HG02973 (cell line): ENCODE data around the gene RBM17.
"Not testable (repeated sequence)": the region's sequence is repeated elsewhere in the genome, so short reads cannot be mapped to it uniquely, and the experiment has no call there.

Experiments
- ATAC-seq: cut with Tn5 transposase; IDR thresholded peaks from one replicate; pipeline ENCODE4 v1.9.1; 2021; ENCODE audit warnings: moderate library complexity; ENCODE audit not compliant: unreplicated experiment

RBM17 gene

DNA sequence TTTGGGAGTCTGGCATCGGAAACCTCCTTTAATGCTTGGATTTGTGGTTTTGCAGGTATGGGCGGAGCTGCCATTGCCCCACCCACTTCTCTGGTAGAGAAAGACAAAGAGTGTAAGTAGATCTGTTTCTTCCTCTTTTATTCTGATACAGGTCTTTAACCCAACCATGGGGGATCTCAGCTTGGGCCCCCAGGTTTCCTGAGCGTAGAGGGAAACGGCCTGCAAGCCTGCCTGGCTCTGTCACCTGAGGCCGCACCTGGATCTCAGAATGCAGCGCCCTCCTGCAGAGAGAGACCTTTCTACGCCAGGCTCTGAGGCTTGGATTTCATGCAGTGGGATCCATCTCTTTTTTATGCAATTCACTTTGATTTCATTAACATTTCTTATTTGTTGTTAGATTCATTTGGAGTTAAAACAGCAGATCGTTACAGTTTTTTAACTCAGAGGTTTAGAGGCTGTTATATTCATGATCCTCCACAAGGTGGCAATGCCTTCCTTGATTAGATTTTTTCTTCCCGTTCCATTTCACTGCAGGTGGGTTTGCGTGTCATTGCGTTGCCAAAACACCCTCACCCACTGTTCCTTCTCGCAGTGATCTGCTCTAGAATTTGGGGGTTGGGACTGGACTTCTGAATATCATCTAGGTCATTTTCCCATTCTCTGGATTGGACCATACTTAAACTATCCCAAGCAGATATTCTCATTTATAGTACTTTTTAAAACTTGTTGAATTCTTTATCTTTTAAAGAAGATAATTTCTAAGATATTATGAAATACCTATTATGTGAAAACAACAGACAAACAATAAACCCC, 20.0 kb downstream of the RBM17 start:
- ATAC-seq, result no peak

GRCh38 chr10:6109444-6109775, 20.6 kb downstream of the RBM17 start:
- ATAC-seq, result no peak

DNA sequence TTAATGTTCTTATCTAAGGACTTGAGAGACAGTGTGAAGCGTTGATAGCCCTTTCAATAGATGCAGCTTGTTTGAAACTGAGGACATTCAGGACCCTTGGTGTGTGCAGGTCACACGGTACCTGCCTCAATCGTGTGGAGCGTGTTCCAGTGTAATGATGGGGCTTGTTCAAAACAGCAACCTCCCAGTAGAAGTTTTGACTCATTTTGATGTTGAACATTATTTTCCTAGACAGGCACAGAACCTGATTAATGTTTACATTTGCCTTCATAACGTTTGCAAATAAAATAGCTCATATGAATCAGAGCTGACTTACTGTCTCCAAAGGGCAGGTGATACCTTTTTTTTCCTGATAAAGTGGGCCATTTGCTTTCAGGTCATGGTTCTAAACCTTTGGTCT, 21.3 kb downstream of the RBM17 start:
- ATAC-seq, result no peak

DNA sequence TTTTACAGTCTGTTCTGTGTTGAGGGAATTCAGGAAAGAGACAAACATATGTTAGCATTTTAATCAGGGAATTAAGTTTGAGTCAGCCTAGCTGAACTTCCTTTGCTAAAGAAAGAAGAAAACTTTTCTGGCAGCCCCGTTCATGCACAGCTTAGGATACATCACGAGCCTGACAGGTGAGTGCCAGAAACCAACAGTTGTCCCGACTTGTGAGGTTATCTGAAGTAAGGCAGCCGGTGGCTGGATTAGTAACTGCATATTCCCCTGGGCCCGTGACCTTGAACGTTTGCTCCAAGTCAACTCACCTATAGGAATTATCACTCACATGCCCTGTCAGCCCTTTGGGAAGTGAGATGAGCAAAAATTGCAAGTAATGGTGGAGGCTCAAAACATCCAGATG, 24.1 kb downstream of the RBM17 start:
- ATAC-seq, result no peak

DNA sequence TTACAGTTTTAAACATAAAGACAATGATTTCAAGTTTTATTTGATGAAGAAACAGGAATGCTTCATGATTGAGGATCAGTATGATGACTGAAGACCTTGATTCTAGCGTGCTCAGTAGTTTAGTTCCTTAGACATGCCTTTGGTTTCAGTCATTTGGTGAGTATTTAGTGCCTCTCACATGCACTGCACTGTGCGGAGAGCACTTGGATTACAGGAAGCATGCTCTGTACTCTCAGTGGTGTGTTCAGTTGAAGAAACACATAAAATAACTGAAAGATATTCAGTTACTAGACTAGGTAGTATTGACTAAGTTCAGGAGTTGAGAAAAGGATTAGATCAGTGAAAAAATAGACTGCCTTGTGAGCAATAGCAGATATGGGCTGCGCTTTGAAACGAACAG, 25.5 kb downstream of the RBM17 start:
- ATAC-seq, result no peak

DNA sequence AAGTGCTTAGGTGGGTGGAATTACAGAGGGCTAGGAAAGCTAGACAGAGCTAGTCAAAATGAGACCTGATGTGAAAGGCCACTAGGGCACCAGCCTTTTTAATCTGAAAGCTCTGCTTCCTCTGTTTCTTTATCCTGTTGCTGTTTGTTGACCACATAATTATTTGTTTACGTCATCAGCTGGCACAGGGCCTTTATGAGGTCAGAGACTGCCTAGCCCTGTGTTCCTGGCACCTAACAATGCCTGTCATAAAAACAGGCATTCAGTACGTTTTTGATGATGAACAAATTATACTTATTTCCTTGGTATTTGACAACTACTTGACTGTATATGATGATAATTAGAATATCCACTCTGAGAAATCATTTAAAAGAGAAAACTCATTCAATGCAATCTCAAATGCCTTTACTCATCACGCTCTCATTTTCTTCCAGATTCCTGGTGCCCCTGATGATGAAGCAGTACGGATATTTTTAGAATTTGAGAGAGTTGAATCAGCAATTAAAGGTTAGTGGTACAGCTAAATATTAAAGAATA, 26.0 kb downstream of the RBM17 start:
- no peak for ATAC-seq

DNA sequence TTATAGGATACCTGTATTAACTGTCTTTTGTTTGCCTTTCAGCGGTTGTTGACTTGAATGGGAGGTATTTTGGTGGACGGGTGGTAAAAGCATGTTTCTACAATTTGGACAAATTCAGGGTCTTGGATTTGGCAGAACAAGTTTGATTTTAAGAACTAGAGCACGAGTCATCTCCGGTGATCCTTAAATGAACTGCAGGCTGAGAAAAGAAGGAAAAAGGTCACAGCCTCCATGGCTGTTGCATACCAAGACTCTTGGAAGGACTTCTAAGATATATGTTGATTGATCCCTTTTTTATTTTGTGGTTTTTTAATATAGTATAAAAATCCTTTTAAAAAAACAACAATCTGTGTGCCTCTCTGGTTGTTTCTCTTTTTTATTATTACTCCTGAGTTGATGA, 26.6 kb downstream of the RBM17 start:
- no peak for ATAC-seq

DNA sequence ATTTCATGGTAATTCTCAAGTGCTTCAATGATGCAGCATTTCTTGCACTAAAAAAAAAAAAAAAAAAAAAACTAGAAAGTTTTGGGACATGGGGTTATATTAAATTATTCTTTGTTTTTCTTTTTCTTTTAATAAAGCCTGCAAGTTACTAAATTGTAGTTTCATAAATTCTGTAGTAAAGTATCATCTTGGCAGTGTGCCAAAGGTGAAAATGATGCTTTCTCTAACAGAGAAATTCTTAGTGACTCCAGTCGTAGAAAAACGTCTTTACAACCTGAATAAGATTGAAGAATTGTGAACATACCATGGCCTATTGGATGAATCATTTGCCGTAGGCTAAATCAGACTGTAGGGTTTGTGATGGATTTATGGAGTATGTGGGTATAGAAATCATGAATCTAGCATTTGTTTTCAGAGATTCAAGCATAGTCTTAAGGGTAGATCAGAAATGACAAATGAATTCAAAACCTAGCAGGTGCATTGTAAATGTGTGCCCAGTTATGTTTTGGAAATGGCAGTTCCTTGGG, 27.1 kb downstream of the RBM17 start:
- no peak for ATAC-seq

DNA sequence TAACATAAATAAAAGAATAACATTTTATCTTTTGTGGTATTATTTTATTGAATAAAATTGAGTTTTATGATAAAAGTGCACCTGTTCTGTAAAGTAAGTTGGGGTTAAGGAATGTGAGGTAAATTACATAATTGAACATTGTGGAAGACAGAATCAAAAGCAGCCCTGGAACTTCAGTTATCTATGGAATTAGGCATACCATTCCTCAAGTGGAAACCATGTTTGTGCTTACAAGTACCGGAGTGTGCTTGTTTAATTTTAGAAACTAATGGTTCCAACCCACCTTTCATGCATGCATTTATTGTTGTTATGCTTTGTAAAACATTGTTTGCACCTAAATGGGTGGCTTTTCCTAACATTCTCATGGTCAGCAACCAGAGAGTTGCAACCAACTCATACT, 28.0 kb downstream of the RBM17 start:
- ATAC-seq, result no peak

GRCh38 chr10:6117711-6118110, 28.9 kb downstream of the RBM17 start:
- ATAC-seq, result no peak

DNA sequence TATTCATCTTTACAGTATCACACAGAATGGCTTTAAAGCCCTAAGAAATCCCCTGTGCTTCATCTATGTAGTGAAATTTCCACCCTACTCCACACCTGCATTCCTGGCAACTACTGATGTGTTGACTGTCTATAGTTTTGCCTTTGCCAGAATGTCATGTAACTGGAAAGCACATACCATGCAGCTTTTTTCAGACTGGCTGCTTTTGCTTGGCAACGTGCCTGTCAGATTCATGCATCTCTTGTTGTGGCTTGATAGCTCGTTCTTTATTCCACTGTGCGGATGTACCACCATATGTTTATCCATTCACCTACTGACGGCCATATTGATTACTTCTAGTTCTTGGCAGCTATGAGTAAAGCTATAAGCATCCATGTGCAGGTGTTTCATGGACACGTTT, 30.6 kb downstream of the RBM17 start:
- ATAC-seq, result no peak

DNA sequence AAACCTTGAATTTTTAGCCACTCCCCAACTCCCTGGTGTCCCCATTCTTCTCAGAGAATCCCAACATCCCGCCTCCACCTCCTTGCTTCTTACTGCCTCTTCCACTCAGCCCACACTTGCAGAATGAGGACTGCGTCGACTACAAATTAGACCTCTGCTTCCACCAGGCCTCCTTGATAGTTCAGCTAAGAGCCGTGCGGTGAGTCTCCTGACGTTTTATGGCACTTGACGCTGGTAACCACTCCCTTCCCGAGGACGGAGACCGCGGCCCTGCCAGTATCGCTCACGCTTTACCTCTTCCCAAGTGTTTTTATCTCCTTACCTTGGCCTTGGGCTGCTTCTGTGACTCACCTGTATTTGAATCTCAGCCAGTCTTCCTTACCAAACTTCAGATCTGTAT, 31.1 kb downstream of the RBM17 start:
- ATAC-seq, result no peak

DNA sequence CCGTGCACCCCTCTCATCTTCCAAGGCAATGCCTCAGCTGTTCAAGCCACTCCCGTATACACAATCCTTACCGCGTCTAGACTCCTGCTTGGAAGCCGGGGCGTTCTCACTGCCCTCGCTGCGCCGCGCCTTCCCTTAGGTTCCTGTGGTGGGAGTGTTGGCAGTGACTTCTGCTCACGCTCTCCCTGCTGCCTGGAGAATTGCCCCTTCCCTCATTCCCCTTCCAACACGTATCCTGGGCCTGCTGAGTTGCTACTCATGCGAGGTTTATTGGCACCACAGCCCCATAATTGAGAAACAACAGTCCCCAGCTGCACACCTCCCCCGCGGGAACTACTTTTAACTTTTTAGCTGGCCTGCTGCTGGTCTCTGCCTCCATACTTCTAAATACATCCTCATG, 31.9 kb downstream of the RBM17 start:
- no peak for ATAC-seq

- ATAC-seq, result no peak
Observed at GRCh38 chr10:6121146-6121545, 32.3 kb downstream of the RBM17 start.

- no peak for ATAC-seq
Observed at GRCh38 chr10:6123532-6123931, 34.7 kb downstream of the RBM17 start.

DNA sequence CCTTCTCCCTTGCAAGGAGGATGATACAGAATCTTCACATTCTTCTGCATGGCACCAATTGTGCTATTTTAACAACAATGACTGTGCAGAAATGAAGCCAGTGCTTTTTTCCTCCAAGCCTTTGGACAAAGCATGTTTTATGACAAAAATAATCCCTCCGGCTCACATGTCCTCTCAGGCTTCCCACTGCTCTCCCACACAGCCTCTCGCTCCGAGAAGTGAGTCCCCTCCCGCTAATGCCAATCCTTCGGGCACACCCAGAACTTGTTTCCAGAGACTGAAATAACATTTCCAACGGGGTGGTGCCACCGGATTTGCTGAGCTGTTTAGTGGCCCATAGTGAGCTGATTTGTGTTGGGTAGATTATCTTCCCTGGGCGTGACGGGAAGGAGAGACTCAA, 35.8 kb downstream of the RBM17 start:
- ATAC-seq, result no peak

DNA sequence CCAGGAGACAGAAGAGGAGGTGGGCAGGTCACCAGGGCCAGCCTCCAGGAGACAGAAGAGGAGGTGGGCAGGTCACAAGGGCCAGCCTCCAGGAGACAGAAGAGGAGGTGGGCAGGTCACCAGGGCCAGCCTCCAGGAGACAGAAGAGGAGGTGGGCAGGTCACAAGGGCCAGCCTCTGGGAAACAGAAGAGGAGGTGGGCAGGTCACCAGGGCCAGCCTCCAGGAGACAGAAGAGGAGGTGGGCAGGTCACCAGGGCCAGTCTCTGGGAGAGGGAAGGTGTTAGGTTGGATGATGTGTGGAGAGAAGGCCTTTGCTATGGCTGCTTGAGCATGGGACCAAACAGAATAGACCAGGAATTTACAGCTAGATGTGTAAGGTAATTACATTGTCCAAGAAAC, 38.6 kb downstream of the RBM17 start:
- not testable (repeated sequence) for ATAC-seq

- ATAC-seq, result no peak
Observed at GRCh38 chr10:6128087-6128486, 39.3 kb downstream of the RBM17 start.

GRCh38 chr10:6128591-6129251, 39.9 kb downstream of the RBM17 start:
- no peak for ATAC-seq

DNA sequence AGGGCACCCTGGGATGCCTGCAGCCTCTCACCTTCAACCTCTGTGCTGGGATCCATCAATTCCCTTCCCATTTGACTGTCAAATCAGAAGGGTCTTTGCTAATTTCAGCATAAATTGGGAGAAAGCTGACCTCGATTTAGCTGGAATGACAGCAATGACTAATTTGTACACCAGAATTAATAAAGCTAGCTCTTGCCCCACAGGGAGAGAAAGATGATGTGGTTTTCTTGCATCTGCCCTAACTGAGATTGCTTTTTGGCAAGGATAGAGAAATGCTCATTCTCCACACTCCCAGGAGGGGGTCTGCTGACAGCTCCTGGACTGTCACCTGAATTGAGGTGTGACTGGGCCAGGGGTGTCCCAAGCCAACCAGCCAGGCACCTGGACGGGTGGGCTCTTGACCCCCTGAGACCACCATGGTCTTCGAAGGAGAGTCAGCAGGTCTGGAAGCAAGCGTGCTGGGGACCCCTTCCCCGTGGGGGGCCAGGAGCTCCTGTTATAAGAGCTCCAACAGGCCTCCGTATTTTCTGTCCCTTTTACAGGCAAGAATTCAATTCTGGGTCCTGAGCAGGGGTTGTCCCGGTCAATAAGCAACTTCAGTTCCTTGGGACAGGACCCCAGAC, 42.1 kb downstream of the RBM17 start:
- no peak for ATAC-seq

DNA sequence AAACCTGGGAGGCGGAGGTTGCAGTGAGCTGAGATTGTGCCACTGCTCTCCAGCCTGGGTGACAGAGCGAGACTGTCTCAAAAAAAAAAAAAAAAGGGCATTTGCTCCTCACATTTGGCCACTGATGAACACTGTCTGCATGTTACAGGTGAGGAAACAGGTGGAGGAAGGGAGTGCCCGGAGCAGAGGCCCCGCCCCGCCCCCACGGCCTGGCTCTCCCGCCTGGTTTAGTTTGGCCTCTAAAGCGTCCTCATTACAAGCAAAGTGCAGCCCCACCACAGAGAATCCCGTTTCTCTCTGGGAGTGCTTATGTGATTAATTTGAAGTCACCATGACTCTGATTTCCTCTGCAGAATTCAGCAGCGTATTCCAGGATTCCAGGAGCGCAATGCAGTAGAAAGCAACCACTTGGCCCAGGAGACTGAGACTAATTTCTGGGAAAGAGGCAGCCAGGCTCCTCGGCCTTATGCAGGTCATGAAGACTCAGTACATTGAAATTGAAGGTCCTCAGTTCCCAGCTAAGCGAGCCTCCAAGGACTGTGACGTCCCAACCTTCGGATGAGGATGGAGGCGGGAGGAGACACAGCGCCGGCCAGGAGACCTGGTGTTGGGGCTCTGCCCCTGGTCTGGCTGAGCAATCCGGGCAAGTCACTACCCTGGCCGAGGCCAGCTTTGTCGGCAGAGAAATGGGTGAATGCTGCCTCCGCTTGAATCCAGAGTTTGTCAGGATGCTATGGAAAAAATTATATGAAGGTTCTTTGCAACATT, 44.7 kb downstream of the RBM17 start:
- no peak for ATAC-seq
